ENCODE data around the gene COL9A3.

The COL9A3 gene

DNA sequence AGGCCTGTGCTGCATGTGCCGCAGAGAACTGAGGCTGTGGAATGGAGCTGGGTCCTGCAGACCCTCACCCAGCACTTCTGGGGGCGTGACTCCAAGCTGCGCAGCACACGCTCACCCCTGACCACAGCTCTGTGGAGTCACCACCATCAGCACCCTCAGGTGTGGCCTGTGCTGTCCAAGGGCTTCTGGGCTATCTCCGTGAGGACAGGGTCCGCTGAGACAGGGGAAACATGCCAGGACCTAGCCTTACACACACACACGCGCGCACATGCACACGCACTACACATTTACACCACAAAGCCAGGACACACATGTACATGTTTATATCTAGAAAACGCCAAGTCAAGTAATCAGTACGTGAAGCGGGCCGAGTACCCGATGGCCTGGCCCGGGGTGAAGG is 71.6 kb downstream of the COL9A3 start:
- no peak for DNase-seq (ENCODE audit: low read depth, low spot score)
- no peak overlapping the region for H3K27ac ChIP-seq

DNA sequence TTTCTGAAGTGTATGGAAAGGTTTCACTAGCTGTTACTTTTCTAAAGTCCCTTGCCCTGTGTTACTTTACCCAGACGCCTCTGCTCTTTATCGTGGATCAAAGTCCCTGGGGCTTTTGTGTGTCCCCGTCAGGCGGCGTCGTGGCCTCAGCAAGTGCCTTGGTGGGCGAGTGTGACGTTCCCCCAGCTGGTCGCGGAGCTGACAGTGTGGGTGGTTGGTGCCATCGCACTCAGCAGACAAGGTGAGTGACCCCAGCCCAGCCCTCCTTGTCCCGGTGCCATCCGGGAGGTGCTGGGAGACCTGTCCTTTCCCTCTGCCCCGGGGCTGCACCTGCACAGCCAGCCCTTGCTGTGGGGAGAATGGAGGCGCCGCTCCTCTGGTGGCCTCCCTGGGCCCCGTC is 72.1 kb downstream of the COL9A3 start:
- no peak for DNase-seq (ENCODE audit: low read depth, low spot score)
- H3K27ac ChIP-seq, result no peak overlapping the region

DNA sequence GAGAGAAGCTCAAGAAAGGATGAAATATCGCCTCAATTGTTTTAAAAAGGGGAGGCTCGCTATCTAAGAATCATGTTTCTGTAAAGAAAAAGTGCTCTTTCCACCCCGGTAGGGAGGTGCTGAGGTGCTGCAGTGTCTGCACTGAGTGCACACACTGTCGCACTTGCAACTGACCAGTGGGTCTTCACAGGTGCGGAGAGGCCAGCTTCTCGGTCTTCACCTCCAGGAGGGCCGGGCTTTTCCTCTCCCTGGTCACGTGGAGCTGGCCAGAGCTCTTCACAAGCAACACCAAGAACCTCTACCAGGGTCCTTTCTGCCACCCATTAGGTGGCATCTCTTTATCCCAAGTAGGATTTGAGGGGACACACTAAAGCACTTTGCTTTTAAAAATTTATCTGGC is 72.6 kb downstream of the COL9A3 start:
- DNase-seq (ENCODE audit: low read depth, low spot score), result no peak
- no peak overlapping the region for H3K27ac ChIP-seq

DNA sequence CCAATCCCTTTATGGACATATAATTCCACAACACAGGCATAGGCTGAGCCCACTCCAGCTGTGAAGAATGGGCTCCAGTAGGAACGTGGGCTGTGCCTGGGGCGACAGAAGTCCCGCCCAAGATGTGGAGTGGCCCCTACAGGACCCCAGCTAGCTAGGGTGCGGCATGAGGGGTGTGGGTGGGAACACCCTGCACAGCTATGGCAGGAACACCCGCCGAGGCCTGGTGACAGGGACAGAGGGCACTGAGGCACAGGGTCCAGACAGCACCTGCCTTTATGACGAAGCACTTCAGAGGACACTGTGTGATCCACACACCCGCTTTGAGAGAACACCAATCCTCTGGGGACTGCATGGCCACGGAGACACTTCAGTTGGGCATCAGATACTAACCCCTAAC is 73.0 kb downstream of the COL9A3 start:
- H3K27ac ChIP-seq, result no peak overlapping the region
- DNase-seq (ENCODE audit: low read depth, low spot score), result no peak

DNA sequence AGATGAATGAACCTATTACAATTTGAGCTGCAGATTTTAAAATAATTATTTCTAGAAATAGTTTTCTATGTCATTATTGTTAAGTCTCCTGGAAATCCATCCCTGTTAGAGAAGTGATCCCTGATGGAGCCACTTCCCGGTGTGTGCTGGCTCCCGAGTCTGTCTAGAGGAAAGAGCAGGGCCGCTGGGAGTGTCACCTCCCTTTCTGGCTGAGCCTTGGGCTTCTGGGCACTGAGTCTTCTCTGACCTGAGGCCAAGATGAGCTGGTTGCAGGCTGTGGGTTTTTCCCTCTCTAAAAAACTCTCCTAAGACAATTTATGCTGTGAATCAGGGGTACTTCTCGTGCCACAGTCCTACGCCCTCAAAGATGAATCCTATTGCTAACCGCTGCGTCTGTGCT is 73.6 kb downstream of the COL9A3 start:
- no peak overlapping the region for H3K27ac ChIP-seq
- DNase-seq (ENCODE audit: low read depth, low spot score), result no peak

All from epithelial cell of prostate (primary cell).